ENCODE data around the gene KCND3. TPM values are rescaled to one million over a fixed set of nuclear protein-coding genes. Genes with fewer than 3 reads are reported as not detected.

The KCND3 gene
- total RNA-seq, 1 donor = 0.31 TPM

- Histone ChIP-seq H3K27me3 (ENCODE audit: insufficient read depth, low read length) (peaks cover 2% of the 10 kb centered on the region), H3K4me3 (ENCODE audit: low read length) (no peak overlapping the region), H3K9me3 (ENCODE audit: low read depth, low read length) (no peaks in the 10 kb centered on the region), H3K4me1 (ENCODE audit: insufficient read depth, low read length) (no peaks in the 10 kb centered on the region)
These were observed 112.8 kb downstream of the KCND3 start for GRCh38 chr1:111876631-111877030.

GRCh38 chr1:111875640-111876039 is 113.8 kb downstream of the KCND3 start:
- no peaks in the 10 kb centered on the region for H3K4me1 ChIP-seq (ENCODE audit: insufficient read depth, low read length)
- H3K27me3 ChIP-seq (ENCODE audit: insufficient read depth, low read length) = peaks cover 6% of the 10 kb centered on the region
- H3K4me3 ChIP-seq (ENCODE audit: low read length) = no peak overlapping the region
- H3K9me3 ChIP-seq (ENCODE audit: low read depth, low read length) = no peaks in the 10 kb centered on the region

- H3K4me1 ChIP-seq (ENCODE audit: insufficient read depth, low read length) = no peaks in the 10 kb centered on the region
- H3K27me3 ChIP-seq (ENCODE audit: insufficient read depth, low read length) = peaks cover 7% of the 10 kb centered on the region
- no peak overlapping the region for H3K4me3 ChIP-seq (ENCODE audit: low read length)
- H3K9me3 ChIP-seq (ENCODE audit: low read depth, low read length) = no peaks in the 10 kb centered on the region
These were observed 115.9 kb downstream of the KCND3 start for GRCh38 chr1:111873460-111874030.

DNA sequence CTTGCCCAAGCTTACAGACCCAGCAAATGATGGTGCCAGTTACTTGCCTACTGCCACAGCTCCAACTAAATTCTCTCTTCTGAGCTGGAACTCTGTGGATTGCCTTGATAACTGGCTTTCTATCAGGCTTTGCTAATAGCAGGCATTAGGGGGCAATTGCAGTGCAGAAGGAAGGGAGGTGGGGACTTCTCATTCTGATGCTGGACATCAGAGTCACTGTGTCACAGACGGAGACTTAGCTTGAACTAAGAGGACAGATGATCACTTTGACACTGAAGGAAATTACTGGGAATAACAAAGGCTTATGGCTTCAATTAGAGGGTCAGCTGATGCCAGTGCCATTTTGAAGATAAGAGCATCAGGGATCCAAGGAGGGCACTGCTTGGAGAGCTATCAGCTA is 119.3 kb downstream of the KCND3 start:
- no peaks in the 10 kb centered on the region for H3K4me1 ChIP-seq (ENCODE audit: insufficient read depth, low read length)
- no peak overlapping the region for H3K4me3 ChIP-seq (ENCODE audit: low read length)
- peaks cover 7% of the 10 kb centered on the region for H3K27me3 ChIP-seq (ENCODE audit: insufficient read depth, low read length)
- H3K9me3 ChIP-seq (ENCODE audit: low read depth, low read length) = no peaks in the 10 kb centered on the region

- Histone ChIP-seq H3K27me3 (ENCODE audit: insufficient read depth, low read length) (peaks cover 4% of the 10 kb centered on the region), H3K9me3 (ENCODE audit: low read depth, low read length) (no peaks in the 10 kb centered on the region), H3K4me1 (ENCODE audit: insufficient read depth, low read length) (no peaks in the 10 kb centered on the region)
These were observed 121.5 kb downstream of the KCND3 start for GRCh38 chr1:111867868-111868440.

GRCh38 chr1:111864862-111865261 is 124.6 kb downstream of the KCND3 start:
- Histone ChIP-seq H3K4me1 (ENCODE audit: insufficient read depth, low read length) (no peaks in the 10 kb centered on the region), H3K27me3 (ENCODE audit: insufficient read depth, low read length) (no peaks in the 10 kb centered on the region), H3K4me3 (ENCODE audit: low read length) (no peak overlapping the region), H3K9me3 (ENCODE audit: low read depth, low read length) (no peaks in the 10 kb centered on the region)

More at GRCh38 chr1:111867868-111868440, 121.5 kb downstream of the KCND3 start:
- no peak overlapping the region for H3K4me3 ChIP-seq (ENCODE audit: low read length)

DNA sequence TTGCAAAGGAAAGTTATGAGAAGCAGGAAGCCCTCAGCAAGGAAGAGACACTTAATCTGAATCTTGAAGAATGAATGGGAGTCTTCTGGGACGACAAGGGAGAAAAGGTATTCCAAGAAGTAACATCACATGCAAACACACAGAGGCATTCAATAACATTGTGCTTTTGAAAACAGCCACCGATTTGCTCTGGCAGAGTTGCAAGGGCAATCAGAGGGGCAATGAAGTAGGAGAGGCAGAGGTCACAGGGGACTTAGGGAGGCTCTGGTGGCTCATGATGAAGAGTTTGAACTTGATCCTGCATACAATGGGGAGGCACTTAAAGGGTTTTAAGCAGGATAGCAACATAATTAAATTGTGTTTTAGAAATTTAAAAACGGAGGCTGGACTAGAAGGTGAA is 126.1 kb downstream of the KCND3 start:
- no peaks in the 10 kb centered on the region for H3K9me3 ChIP-seq (ENCODE audit: low read depth, low read length)
- no peak overlapping the region for H3K4me3 ChIP-seq (ENCODE audit: low read length)
- H3K4me1 ChIP-seq (ENCODE audit: insufficient read depth, low read length) = no peaks in the 10 kb centered on the region
- H3K27me3 ChIP-seq (ENCODE audit: insufficient read depth, low read length) = no peaks in the 10 kb centered on the region

DNA sequence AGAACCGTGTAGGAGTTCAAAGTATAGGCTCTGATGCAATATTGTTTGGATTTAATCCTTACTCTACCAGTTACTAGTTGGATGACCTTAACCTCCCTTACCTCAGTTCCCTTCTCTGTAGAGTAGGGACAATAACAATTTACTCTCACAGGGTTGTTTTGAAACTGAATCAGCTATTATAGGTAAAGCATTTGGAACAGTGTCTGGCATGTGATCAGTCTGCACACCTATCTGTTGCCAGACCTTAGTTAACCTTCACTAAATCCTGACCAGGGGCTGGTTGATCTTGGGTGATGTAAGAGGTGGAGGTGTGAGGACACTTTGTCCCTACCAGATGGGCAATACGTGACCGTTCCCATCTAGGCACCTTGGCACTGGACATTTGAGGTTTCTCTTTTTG is 126.9 kb downstream of the KCND3 start:
- H3K9me3 ChIP-seq (ENCODE audit: low read depth, low read length) = no peaks in the 10 kb centered on the region
- no peaks in the 10 kb centered on the region for H3K27me3 ChIP-seq (ENCODE audit: insufficient read depth, low read length)
- no peaks in the 10 kb centered on the region for H3K4me1 ChIP-seq (ENCODE audit: insufficient read depth, low read length)
- no peak overlapping the region for H3K4me3 ChIP-seq (ENCODE audit: low read length)

GRCh38 chr1:111861523-111861922 is 127.9 kb downstream of the KCND3 start:
- Histone ChIP-seq H3K4me1 (ENCODE audit: insufficient read depth, low read length) (no peaks in the 10 kb centered on the region), H3K4me3 (ENCODE audit: low read length) (no peak overlapping the region), H3K27me3 (ENCODE audit: insufficient read depth, low read length) (no peaks in the 10 kb centered on the region), H3K9me3 (ENCODE audit: low read depth, low read length) (no peaks in the 10 kb centered on the region)

DNA sequence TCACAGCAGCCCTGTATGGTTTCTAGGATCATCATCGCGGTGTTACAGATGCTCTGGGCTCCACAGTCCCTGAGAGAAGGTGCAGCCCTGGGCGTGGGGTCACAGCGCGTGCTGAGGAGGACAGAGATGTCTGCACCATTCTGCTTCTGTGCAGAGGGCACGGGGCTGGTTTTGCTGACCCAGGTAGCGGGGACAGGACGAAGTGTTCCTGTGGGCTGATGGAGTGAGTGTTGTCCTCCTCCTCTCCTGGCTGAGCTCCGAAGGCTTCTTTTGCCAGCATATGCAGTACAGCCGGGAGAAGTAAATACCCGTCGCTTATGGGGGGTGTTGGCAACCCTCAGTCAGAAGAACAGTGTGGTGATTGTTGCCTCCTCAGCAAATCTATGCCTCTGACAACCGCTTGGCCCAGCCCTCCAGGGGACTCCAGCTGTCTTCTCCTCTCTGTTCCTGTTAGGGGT is 132.2 kb downstream of the KCND3 start:
- H3K4me1 ChIP-seq (ENCODE audit: insufficient read depth, low read length) = no peaks in the 10 kb centered on the region
- H3K4me3 ChIP-seq (ENCODE audit: low read length) = no peak overlapping the region
- no peaks in the 10 kb centered on the region for H3K27me3 ChIP-seq (ENCODE audit: insufficient read depth, low read length)
- no peaks in the 10 kb centered on the region for H3K9me3 ChIP-seq (ENCODE audit: low read depth, low read length)

DNA sequence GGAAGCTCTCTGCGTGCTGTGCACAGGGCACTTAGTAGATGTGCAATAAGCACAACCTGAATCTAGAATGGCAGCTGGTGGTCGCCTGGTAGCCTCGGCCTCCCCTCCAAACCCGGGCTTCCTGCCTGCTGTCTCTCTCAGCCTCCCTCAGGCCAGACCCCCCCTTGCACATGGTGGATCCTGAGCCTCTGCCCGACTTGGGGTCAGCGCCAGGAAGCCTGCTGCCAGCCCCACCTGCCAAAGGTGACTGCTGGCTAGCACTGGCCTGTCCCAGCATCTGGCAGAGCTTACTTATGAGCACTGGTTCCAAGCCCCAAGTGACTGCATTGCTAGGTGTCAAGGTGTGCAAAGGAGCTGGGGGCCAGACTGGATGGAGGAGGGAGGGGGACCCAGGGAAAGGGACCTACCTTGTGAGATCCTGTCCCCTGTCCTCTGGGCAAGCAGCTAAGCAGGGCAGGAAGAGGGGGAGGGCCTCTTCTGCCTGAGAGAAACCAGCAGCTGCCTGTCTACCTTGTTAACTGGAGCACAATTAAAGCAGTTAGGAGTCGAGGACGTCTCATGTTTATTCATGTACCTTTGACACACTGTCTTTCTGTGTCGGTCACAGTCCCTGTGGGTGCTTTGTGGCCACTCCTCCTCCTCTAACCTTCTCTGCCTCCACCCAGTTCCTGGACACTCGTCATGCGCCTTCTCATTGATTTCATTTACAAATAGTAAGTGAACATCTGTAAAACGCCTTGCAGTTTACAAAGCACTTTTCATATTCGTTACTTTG is 132.9 kb downstream of the KCND3 start:
- Histone ChIP-seq H3K4me1 (ENCODE audit: insufficient read depth, low read length) (no peaks in the 10 kb centered on the region), H3K4me3 (ENCODE audit: low read length) (no peak overlapping the region), H3K27me3 (ENCODE audit: insufficient read depth, low read length) (no peaks in the 10 kb centered on the region), H3K9me3 (ENCODE audit: low read depth, low read length) (no peaks in the 10 kb centered on the region)

DNA sequence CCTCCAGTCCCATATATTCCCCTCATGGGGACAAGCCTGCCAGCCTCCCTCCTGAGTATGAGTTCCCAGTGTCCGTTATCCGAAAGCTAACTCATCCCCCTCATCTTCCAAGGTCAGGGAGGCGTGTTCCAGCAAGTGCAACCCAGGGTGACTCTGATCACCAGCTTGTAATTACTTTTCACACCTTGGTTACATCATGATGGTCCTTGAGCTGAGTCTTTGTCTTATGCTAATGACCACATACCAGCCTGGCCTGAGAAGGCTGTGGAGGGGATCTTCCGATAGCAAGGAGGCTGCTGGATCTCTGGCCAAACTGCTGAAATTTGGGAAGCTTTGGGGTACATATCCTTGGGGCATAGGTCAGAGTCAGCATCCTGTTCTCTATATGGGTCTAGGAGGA is 134.2 kb downstream of the KCND3 start:
- H3K27me3 ChIP-seq (ENCODE audit: insufficient read depth, low read length) = no peaks in the 10 kb centered on the region
- no peak overlapping the region for H3K4me3 ChIP-seq (ENCODE audit: low read length)
- H3K9me3 ChIP-seq (ENCODE audit: low read depth, low read length) = no peaks in the 10 kb centered on the region
- H3K4me1 ChIP-seq (ENCODE audit: insufficient read depth, low read length) = no peaks in the 10 kb centered on the region

DNA sequence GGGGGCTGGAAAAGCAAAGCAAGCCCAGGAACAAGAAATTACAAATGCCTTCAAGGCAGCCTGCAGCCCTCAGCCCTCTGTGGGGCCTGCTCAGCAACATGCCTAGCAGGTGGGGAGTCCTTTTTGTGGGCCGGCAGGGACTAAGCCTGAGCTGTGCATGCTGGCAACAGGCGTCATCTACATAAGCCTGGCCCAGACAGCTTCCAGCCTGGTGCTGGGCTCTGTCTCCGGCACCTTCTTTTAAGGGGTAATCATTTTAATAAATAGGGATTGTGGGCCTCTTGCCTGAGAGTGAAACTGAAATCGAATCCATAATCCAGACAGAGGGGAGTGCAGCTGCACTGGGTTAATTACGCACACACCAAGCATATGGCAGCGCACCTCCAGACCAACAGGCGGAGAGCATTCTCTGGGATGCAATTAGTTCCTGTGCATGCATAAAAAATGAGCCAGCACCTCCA is 137.2 kb downstream of the KCND3 start:
- Histone ChIP-seq H3K9me3 (ENCODE audit: low read depth, low read length) (no peaks in the 10 kb centered on the region), H3K27me3 (ENCODE audit: insufficient read depth, low read length) (no peaks in the 10 kb centered on the region), H3K4me1 (ENCODE audit: insufficient read depth, low read length) (no peaks in the 10 kb centered on the region), H3K4me3 (ENCODE audit: low read length) (no peak overlapping the region)

DNA sequence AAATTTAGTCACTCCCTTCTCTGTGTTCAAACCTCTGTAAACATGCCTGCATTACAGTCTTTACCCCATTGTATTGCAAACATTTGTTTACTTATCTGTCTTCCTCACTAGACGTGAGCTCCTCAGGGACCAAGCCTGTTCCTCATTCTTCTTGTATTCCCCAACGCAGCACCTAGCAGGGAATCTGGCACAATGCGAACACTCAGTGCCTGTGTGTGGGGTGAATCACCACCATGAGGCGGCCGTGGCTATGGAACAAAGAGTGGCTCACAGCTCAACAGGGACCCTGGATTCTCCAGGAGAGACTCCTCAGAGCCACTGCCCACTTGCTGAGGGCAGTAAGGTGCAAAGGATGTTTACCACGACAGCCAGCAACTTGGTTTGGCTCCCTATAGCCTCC is 137.9 kb downstream of the KCND3 start:
- H3K4me3 ChIP-seq (ENCODE audit: low read length) = no peak overlapping the region
- no peaks in the 10 kb centered on the region for H3K4me1 ChIP-seq (ENCODE audit: insufficient read depth, low read length)
- no peaks in the 10 kb centered on the region for H3K27me3 ChIP-seq (ENCODE audit: insufficient read depth, low read length)
- no peaks in the 10 kb centered on the region for H3K9me3 ChIP-seq (ENCODE audit: low read depth, low read length)

- H3K4me3 ChIP-seq (ENCODE audit: low read length) = no peak overlapping the region
- H3K9me3 ChIP-seq (ENCODE audit: low read depth, low read length) = no peaks in the 10 kb centered on the region
- H3K4me1 ChIP-seq (ENCODE audit: insufficient read depth, low read length) = no peaks in the 10 kb centered on the region
- no peaks in the 10 kb centered on the region for H3K27me3 ChIP-seq (ENCODE audit: insufficient read depth, low read length)
These were observed 139.4 kb downstream of the KCND3 start for GRCh38 chr1:111850109-111850508.

Data from mononuclear cell (primary cell).